Smooth muscle cell (in vitro differentiated cells): ENCODE results near the gene ENG. TPM values are rescaled to one million over a fixed set of nuclear protein-coding genes. Genes with fewer than 3 reads are reported as not detected.

Experiments used
- DNase-seq: peaks from one replicate; lab custom pipeline; 2025; ENCODE audit not compliant: unreplicated experiment; lab: John Stamatoyannopoulos, UW
- H2AFZ ChIP-seq: fragments of 200-600 bp; sonication (generic); 2 replicates; pipeline ENCODE4 v1.6.0; 2016; ENCODE audit warnings: antibody characterized with exemption, low read depth, mild to moderate bottlenecking
- H3F3A ChIP-seq: fragments of 200-600 bp; sonication (generic); 2 replicates; pipeline ENCODE4 v1.6.0; 2017; ENCODE audit warnings: antibody characterized with exemption, low read depth
- H3K27ac ChIP-seq: fragments of 200-600 bp; sonication (generic); 2 replicates; pipeline ENCODE4 v1.5.1; 2016; ENCODE audit warnings: low read depth, mild to moderate bottlenecking
- H3K27me3 ChIP-seq: fragments of 200-600 bp; sonication (generic); 2 replicates; pipeline ENCODE4 v1.6.1; 2016; ENCODE audit warnings: low read depth, mild to moderate bottlenecking
- H3K36me3 ChIP-seq: fragments of 200-600 bp; sonication (generic); 2 replicates; pipeline ENCODE4 v1.5.1; 2016; ENCODE audit warnings: low read depth
- H3K4me1 ChIP-seq: fragments of 200-600 bp; sonication (generic); 2 replicates; pipeline ENCODE4 v1.5.1; 2016; ENCODE audit warnings: low read depth
- H3K4me2 ChIP-seq: fragments of 200-600 bp; sonication (generic); 2 replicates; pipeline ENCODE4 v1.6.0; 2016; ENCODE audit warnings: mild to moderate bottlenecking
- H3K4me3 ChIP-seq: fragments of 200-600 bp; sonication (generic); 2 replicates; pipeline ENCODE4 v1.5.1; 2016; ENCODE audit warnings: mild to moderate bottlenecking
- H3K79me2 ChIP-seq: fragments of 200-600 bp; sonication (generic); 2 replicates; pipeline ENCODE4 v1.6.0; 2016; ENCODE audit warnings: low read depth, mild to moderate bottlenecking
- H3K9ac ChIP-seq: fragments of 200-600 bp; sonication (generic); 2 replicates; pipeline ENCODE4 v1.6.0; 2016; ENCODE audit warnings: low read depth
- H3K9me3 ChIP-seq: fragments of 200-600 bp; sonication (generic); replicated peaks from 2 replicates; pipeline ENCODE4 v1.5.1; 2016; ENCODE audit warnings: low read depth
- H4K20me1 ChIP-seq: fragments of 200-600 bp; sonication (generic); 2 replicates; pipeline ENCODE4 v1.6.0; 2016; ENCODE audit warnings: low read depth
- WGBS: methylation state at CpG from one replicate; pipeline ENCODE4 v1.1.7; 2016; ENCODE audit warnings: low lambda C conversion rate; 5-methylcytosine and 5-hydroxymethylcytosine counted together
- polyA plus RNA-seq: library from polyadenylated mRNA; unstranded; fragments of >200 nt; fragmentation: Nextera tagmentation; extraction: Ambion mirVana; gene quantifications from 2 replicates; pipeline ENCODE4 v1.2.1, GENCODE V29; 2016
- total RNA-seq: library from RNA; depleted of rRNA; stranded (reverse); fragments of >200 nt; gene quantifications from 2 replicates; pipeline ENCODE4 v1.2.3, GENCODE V29; 2014
- TF ChIP-seq, protein P1 (sequence below): fragments of 200-600 bp; sonication (generic); IDR thresholded peaks from 2 replicates; pipeline ENCODE4 v1.5.1; 2017; ENCODE audit warnings: borderline replicate concordance, mild to moderate bottlenecking, antibody characterized with exemption; ENCODE audit not compliant: insufficient read depth, poor library complexity, severe bottlenecking

The ENG gene
- total and polyA plus RNA-seq, 2 experiments from 2014 or later: 12.6 to 54.1 TPM

DNA sequence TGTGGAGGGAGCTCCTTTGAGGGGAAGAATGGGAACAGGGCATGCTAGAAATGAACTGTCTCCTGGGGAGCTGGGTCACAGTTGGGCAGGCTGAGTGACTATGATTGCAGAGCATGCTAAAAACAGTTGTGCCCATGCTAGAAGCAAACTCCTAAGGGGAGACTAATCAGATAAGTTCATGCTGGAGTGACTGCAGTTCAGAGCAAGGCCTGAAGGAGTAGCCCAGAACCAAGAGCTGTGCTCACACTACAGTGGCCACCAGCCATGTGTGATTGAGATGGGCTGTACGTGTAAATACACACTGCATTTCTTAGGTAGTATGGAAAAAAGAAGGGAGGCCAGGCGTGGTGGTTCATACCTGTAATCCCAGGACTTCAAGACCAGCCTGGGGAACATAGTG, 33.3 kb upstream of the ENG start:
- peaks cover 16% of the 10 kb centered on the region for H4K20me1 ChIP-seq
- H3K4me3 ChIP-seq: no peak overlapping the region
- no peaks in the 10 kb centered on the region for H3K36me3 ChIP-seq
- H3K27me3 ChIP-seq: no peaks in the 10 kb centered on the region
- H3K4me1 ChIP-seq: no peaks in the 10 kb centered on the region
- H3K9ac ChIP-seq: no peak overlapping the region
- no peaks in the 10 kb centered on the region for H3K79me2 ChIP-seq
- WGBS: 92% methylated on average over 2 of the region's 2 CpGs
- H3K27ac ChIP-seq: no peak overlapping the region
- no peak overlapping the region for H2AFZ ChIP-seq
- TF ChIP-seq, protein P1, sequence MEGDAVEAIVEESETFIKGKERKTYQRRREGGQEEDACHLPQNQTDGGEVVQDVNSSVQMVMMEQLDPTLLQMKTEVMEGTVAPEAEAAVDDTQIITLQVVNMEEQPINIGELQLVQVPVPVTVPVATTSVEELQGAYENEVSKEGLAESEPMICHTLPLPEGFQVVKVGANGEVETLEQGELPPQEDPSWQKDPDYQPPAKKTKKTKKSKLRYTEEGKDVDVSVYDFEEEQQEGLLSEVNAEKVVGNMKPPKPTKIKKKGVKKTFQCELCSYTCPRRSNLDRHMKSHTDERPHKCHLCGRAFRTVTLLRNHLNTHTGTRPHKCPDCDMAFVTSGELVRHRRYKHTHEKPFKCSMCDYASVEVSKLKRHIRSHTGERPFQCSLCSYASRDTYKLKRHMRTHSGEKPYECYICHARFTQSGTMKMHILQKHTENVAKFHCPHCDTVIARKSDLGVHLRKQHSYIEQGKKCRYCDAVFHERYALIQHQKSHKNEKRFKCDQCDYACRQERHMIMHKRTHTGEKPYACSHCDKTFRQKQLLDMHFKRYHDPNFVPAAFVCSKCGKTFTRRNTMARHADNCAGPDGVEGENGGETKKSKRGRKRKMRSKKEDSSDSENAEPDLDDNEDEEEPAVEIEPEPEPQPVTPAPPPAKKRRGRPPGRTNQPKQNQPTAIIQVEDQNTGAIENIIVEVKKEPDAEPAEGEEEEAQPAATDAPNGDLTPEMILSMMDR: no peak
- no peak overlapping the region for H3K4me2 ChIP-seq
- H3K9me3 ChIP-seq: no peaks in the 10 kb centered on the region
- DNase-seq: no peak
- no peaks in the 10 kb centered on the region for H3F3A ChIP-seq

DNA sequence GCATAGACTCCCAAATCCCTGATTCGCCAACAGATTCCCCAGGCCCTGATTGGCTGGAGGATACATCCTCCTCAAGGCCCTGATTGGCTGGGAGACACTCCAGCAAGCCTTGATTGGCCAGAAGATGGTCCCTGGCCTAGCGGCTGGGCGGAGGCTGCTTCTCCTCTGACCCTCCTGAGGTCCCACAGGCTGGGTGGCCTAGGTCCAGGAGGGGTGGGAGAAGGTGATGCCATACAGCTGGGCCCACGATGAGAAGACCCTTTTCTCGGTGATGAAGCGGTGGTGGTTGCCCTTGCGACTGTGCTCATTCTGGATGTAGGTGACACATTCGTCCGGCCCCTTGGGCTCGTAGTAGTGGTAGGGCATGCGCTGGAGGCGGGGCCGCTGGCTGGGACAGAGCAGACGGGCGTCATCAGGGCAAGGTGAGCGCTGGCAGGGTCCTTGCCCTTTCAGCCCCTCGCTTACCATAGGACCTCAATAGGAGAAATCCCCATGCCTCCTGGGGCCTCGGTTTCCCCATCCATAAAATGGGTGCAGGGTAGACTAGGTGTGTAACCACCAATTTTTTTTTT, 32.0 kb upstream of the ENG start:
- H3F3A ChIP-seq: no peaks in the 10 kb centered on the region
- no peak overlapping the region for H3K9ac ChIP-seq
- no peak overlapping the region for H3K4me2 ChIP-seq
- H3K79me2 ChIP-seq: no peaks in the 10 kb centered on the region
- peaks cover 16% of the 10 kb centered on the region for H4K20me1 ChIP-seq
- DNase-seq: no peak
- no peaks in the 10 kb centered on the region for H3K36me3 ChIP-seq
- no peak overlapping the region for H3K4me3 ChIP-seq
- TF ChIP-seq, protein P1: no peak
- no peak overlapping the region for H3K27ac ChIP-seq
- H3K27me3 ChIP-seq: no peaks in the 10 kb centered on the region
- no peaks in the 10 kb centered on the region for H3K4me1 ChIP-seq
- H3K9me3 ChIP-seq: no peaks in the 10 kb centered on the region
- no peak overlapping the region for H2AFZ ChIP-seq
- 96% methylated on average over 18 of the region's 18 CpGs for WGBS

DNA sequence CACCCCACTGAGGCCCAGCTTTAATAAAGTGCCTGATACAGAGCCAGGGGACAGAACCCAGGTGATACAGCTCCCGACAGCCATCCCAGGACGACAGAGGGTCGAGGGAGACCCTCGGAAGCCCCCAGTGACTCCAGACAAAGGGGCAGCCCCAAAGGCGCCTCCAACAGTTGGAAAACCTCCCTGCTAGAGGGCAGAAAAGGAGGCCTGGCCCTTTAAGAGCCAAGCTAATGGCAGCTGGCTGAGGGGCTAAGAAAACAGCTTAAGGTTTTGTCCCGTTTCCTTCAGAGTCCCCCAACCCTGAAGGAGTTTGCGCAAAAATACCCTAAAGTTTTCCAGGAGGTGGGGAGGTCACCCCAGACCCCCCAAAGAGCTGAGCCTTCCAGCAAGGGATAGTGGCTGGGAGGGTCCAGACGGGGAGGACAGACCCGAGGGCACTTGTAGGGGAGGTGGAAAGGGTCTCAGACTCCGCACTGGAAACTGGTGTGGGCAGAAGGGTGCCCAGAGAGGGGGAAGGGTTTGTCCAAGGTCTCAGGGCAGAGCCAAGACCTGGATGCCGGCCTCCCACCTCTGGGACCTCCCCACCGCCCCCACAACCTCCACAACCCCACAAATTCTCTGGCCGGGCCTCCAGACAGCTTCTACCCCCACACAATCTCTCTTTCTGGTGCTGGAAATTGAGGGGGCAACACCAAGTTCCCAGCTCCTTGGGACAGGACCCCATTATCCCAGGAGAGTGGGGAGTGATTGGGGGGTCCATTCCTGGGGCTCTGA, 31.2 kb upstream of the ENG start:
- no peak overlapping the region for H3K4me3 ChIP-seq
- H3K4me2 ChIP-seq: no peak overlapping the region
- H3K36me3 ChIP-seq: no peaks in the 10 kb centered on the region
- no peak overlapping the region for H3K9ac ChIP-seq
- H4K20me1 ChIP-seq: peaks cover 9% of the 10 kb centered on the region
- TF ChIP-seq, protein P1: no peak
- H3K79me2 ChIP-seq: no peaks in the 10 kb centered on the region
- no peak overlapping the region for H2AFZ ChIP-seq
- no peaks in the 10 kb centered on the region for H3K27me3 ChIP-seq
- no peaks in the 10 kb centered on the region for H3F3A ChIP-seq
- H3K27ac ChIP-seq: no peak overlapping the region
- 85% methylated on average over 12 of the region's 13 CpGs for WGBS
- H3K4me1 ChIP-seq: no peaks in the 10 kb centered on the region
- H3K9me3 ChIP-seq: no peaks in the 10 kb centered on the region
- DNase-seq: no peak

GRCh38 chr9:127884976-127885490, 30.6 kb upstream of the ENG start:
- Histone ChIP-seq H3K4me3 (no peak overlapping the region), H3K36me3 (no peaks in the 10 kb centered on the region), H3K79me2 (no peaks in the 10 kb centered on the region), H4K20me1 (peaks cover 5% of the 10 kb centered on the region), H3K27ac (no peak overlapping the region), H3K4me2 (no peak overlapping the region), H3F3A (no peaks in the 10 kb centered on the region), H3K4me1 (no peaks in the 10 kb centered on the region), H2AFZ (no peak overlapping the region), H3K9ac (no peak overlapping the region), H3K9me3 (no peaks in the 10 kb centered on the region), H3K27me3 (no peaks in the 10 kb centered on the region)
- no peak for DNase-seq
- TF ChIP-seq, protein P1: no peak
- 95% methylated on average over 15 of the region's 15 CpGs for WGBS
